ENCODE results near the gene THRA.

DNA sequence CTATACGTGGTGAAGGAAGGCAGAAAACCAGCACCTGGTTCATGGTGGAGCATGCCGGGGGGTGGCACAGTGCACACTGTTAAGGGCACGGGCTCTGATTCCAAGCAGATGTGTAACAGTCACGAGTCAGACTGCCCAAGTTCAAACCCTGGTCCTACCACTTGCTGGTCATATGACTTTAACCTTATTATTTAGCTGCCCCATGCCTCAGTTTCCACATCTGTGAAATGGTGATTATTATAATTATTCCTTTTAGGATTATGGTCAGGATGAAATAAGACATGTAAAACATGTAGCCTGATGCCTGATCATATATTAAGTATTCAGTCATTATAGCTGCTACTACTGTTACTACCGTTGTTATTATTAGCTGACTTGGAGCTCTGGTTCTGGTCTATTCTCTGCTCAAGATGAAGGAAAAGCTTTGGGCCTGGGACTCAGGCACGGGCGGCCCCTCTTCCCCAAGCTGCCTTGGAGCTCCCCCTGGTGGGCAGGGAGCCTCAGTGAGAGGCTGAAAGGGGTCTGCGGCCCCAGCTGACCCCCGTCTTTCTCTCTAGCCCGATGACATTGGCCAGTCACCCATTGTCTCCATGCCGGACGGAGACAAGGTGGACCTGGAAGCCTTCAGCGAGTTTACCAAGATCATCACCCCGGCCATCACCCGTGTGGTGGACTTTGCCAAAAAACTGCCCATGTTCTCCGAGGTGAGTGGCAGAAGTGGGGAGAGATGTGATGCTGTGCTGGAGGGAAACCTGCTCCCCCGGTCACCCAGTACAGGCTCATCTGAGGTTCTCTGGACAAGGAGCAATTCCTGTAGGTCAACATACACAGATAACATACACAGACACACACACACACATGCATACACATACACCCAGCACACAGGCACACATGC, 23.6 kb downstream of the THRA start:
- TF ChIP-seq CTCF (IDR thresholded peaks at IDR 0.05) = peak; percentile 75 to 91 (median 86)
- no peak for TF ChIP-seq POLR2A (IDR thresholded peaks at IDR 0.05)
